Tibial nerve (tissue), 4 donors: ENCODE measurements around the gene ROCK2.
"Not testable (repeated sequence)": the region's sequence is repeated elsewhere in the genome, so short reads cannot be mapped to it uniquely, and the experiment has no call there.

Source experiments
- EP300 ChIP-seq, 2 donors: sonication (generic); formaldehyde crosslinking; IDR thresholded peaks; one replicate each; pipeline ENCODE4 v1.6.1; 2017; ENCODE audit warnings: antibody characterized with exemption in 2 of 2, mild to moderate bottlenecking in 1 of 2
- POLR2A ChIP-seq, 2 donors: fragments of 450-650 bp; IDR thresholded peaks; one replicate each; pipeline ENCODE4 v1.6.1; 2017; ENCODE audit warnings: antibody characterized with exemption in 2 of 2, mild to moderate bottlenecking in 2 of 2, moderate library complexity in 2 of 2
- TF ChIP-seq, protein P1 (sequence below), 5 experiments: fragments of 200-600 bp in 3 of 5; fragments of 450-650 bp in 2 of 5; sonication (generic) in 3 of 5; IDR thresholded peaks; one replicate each; pipeline ENCODE4 v1.5.1; 2016 to 2019; ENCODE audit warnings: antibody characterized with exemption in 5 of 5, mild to moderate bottlenecking in 3 of 5, moderate library complexity in 2 of 5

DNA sequence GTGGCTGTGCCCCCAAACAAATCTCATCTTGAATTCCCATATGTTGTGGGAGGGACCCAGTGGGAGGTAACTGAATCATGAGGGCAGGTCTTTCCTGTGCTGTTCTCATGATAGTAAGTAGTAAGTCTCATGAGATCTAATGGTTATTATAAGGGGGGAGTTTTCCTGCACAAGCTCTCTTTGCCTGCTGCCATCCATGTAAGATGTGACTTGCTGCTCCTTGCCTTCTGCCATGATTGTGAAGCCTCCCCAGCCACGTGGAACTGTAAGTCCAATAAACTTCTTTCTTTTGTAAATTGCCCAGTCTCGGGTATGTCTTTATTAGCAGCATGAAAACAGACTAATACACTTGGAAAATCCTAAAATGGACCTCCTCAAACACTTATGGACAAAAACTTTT lies 82.0 kb downstream of the ROCK2 start:
- TF ChIP-seq, protein P1, sequence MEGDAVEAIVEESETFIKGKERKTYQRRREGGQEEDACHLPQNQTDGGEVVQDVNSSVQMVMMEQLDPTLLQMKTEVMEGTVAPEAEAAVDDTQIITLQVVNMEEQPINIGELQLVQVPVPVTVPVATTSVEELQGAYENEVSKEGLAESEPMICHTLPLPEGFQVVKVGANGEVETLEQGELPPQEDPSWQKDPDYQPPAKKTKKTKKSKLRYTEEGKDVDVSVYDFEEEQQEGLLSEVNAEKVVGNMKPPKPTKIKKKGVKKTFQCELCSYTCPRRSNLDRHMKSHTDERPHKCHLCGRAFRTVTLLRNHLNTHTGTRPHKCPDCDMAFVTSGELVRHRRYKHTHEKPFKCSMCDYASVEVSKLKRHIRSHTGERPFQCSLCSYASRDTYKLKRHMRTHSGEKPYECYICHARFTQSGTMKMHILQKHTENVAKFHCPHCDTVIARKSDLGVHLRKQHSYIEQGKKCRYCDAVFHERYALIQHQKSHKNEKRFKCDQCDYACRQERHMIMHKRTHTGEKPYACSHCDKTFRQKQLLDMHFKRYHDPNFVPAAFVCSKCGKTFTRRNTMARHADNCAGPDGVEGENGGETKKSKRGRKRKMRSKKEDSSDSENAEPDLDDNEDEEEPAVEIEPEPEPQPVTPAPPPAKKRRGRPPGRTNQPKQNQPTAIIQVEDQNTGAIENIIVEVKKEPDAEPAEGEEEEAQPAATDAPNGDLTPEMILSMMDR (IDR thresholded peaks at IDR 0.05) = not testable (repeated sequence)
- not testable (repeated sequence) for TF ChIP-seq EP300, POLR2A (IDR thresholded peaks at IDR 0.05)
